ENCODE results near the gene PCMTD2. TPM values are rescaled to one million over a fixed set of nuclear protein-coding genes. Genes with fewer than 3 reads are reported as not detected.

PCMTD2 gene
- total and polyA plus RNA-seq, 2 of the 13 experiments (the other 11 are each of a cell fraction or from before 2014, with no cell fraction given): 47.0 to 76.9 TPM

- no peak overlapping the region; the same call in 1 of the 2 replicates for H3K4me2 ChIP-seq (ENCODE audit: low read depth, low read length)
- H3K9me3 ChIP-seq (ENCODE audit: low read length): no peaks in the 10 kb centered on the region
- peaks cover 72% of the 10 kb centered on the region for H3K4me1 ChIP-seq (ENCODE audit: insufficient read depth, low read length)
- ATAC-seq (peak; percentile 32), DNase-seq (ENCODE audit: low spot score) (no peak), FAIRE-seq (no peak)
- no peaks in the 10 kb centered on the region for H3K36me3 ChIP-seq (replicated peaks in 1 of 2; ENCODE audit: control insufficient read depth in 1 of 2, insufficient read depth in 2 of 2, low read length in 2 of 2)
- CTCF ChIA-PET (ENCODE audit: low intra/inter-chr PET ratio, low total read pairs): interaction anchor here (1.1 kb wide), 1 partner anchor 66 kb away, joined by 4 read pairs; no protein-coding TSS in a partner anchor
- no peak overlapping the region for H3K4me3 ChIP-seq (replicated peaks in 1 of 3; ENCODE audit: insufficient read depth in 1 of 3, low read depth in 2 of 3, low read length in 3 of 3)
- H3K27me3 ChIP-seq (ENCODE audit: control insufficient read depth in 1 of 2, insufficient read depth in 2 of 2, low read length in 2 of 2): peaks cover 14 to 71% of the 10 kb centered on the region in 2 experiments
- H3K9ac ChIP-seq (ENCODE audit: insufficient read depth, low read depth, low read length): no peak overlapping the region
- H4K20me1 ChIP-seq (ENCODE audit: insufficient read depth, low read length): no peaks in the 10 kb centered on the region
- WGBS (ENCODE audit: low lambda C conversion rate): 25% methylated on average over 16 of the region's 16 CpGs
- H3K79me2 ChIP-seq (ENCODE audit: insufficient read depth, low read length): no peaks in the 10 kb centered on the region
- intact Hi-C loops (cut with micrococcal nuclease; ENCODE audit: unreplicated experiment) (no loop called here), in situ Hi-C loops (cut with HindIII; ENCODE audit: extremely low pct_ligation_motif_present, low pct_unique_long_range_greater_than_20kb) (no loop called here)
- POLR2A ChIA-PET: interaction anchor here (1.4 to 2.4 kb wide), 2 partner anchors 9 to 30 kb away, joined by 5 to 9 read pairs; no protein-coding TSS in a partner anchor
- H3K27ac ChIP-seq (ENCODE audit: extremely low read length, insufficient read depth, low read length): no peak overlapping the region
- BruUV-seq (replicated peaks): no TSS peak
- no peak overlapping the region for H2AFZ ChIP-seq (ENCODE audit: low read length)
- TF ChIP-seq ZFP91 (CRISPR knock-in tag; IDR thresholded peaks at IDR 0.05; ENCODE audit: borderline replicate concordance): peak; percentile 23; the same call in 1 of the 2 replicates
- TF ChIP-seq, protein P1, sequence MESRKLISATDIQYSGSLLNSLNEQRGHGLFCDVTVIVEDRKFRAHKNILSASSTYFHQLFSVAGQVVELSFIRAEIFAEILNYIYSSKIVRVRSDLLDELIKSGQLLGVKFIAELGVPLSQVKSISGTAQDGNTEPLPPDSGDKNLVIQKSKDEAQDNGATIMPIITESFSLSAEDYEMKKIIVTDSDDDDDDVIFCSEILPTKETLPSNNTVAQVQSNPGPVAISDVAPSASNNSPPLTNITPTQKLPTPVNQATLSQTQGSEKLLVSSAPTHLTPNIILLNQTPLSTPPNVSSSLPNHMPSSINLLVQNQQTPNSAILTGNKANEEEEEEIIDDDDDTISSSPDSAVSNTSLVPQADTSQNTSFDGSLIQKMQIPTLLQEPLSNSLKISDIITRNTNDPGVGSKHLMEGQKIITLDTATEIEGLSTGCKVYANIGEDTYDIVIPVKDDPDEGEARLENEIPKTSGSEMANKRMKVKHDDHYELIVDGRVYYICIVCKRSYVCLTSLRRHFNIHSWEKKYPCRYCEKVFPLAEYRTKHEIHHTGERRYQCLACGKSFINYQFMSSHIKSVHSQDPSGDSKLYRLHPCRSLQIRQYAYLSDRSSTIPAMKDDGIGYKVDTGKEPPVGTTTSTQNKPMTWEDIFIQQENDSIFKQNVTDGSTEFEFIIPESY (CRISPR knock-in tag; IDR thresholded peaks at IDR 0.05): 0 out of 2 replicates have a peak, but pooled peaks have one; percentile 35
- 0 out of 2 replicates have a peak, but pooled peaks have one; percentile 46 for TF ChIP-seq ZBTB4 (CRISPR knock-in tag; IDR thresholded peaks at IDR 0.05; ENCODE audit: borderline replicate concordance)
- 0 out of 2 replicates have a peak, but pooled peaks have one; percentile 3 for TF ChIP-seq SUZ12 (IDR thresholded peaks at IDR 0.05; ENCODE audit: low read depth, low read length)
- TF ChIP-seq, protein P2, sequence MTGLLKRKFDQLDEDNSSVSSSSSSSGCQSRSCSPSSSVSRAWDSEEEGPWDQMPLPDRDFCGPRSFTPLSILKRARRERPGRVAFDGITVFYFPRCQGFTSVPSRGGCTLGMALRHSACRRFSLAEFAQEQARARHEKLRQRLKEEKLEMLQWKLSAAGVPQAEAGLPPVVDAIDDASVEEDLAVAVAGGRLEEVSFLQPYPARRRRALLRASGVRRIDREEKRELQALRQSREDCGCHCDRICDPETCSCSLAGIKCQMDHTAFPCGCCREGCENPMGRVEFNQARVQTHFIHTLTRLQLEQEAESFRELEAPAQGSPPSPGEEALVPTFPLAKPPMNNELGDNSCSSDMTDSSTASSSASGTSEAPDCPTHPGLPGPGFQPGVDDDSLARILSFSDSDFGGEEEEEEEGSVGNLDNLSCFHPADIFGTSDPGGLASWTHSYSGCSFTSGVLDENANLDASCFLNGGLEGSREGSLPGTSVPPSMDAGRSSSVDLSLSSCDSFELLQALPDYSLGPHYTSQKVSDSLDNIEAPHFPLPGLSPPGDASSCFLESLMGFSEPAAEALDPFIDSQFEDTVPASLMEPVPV (CRISPR knock-in tag; IDR thresholded peaks at IDR 0.05): no peak
- no peak for TF ChIP-seq ZNF530 (CRISPR knock-in tag; IDR thresholded peaks at IDR 0.05; ENCODE audit: low read depth)
- TF ChIP-seq ZNF619 (CRISPR knock-in tag; IDR thresholded peaks at IDR 0.05): peak; percentile 77; the same call in 1 of the 2 replicates
- TF ChIP-seq GPN1 (CRISPR knock-in tag; IDR thresholded peaks at IDR 0.05; ENCODE audit: borderline replicate concordance): no peak
- TF ChIP-seq ZNF574 (CRISPR knock-in tag; IDR thresholded peaks at IDR 0.05): 0 out of 2 replicates have a peak, but pooled peaks have one; percentile 29
- TF ChIP-seq TFAP4 (IDR thresholded peaks at IDR 0.05; ENCODE audit: borderline replicate concordance, low read depth): peak; percentile 16; the same call in 1 of the 2 replicates
Observed at GRCh38 chr20:64219730-64220129, 35.8 kb upstream of the PCMTD2 start.
